Liver (tissue), 3 donors: ENCODE results near the gene TRPT1.

Experiments used
- EGR1 ChIP-seq, 2 donors: IDR thresholded peaks; 2 replicates each; pipeline ENCODE4 v1.6.1; 2016 to 2018; ENCODE audit warnings: antibody characterized with exemption in 2 of 2, low read depth in 2 of 2
- GABPA ChIP-seq, 2 donors: IDR thresholded peaks in 1 of 2; conservative IDR thresholded peaks in 1 of 2; 2 replicates each; pipeline ENCODE4 v1.6.1; 2016; ENCODE audit warnings: antibody characterized with exemption in 2 of 2, mild to moderate bottlenecking in 1 of 2, moderate library complexity in 1 of 2
- RAD21 ChIP-seq, 2 donors: IDR thresholded peaks; 2 replicates each; pipeline ENCODE4 v1.6.1; 2016; ENCODE audit warnings: antibody characterized with exemption in 2 of 2, mild to moderate bottlenecking in 2 of 2
- SP1 ChIP-seq: IDR thresholded peaks from 2 replicates; pipeline ENCODE4 v1.6.1; 2018; ENCODE audit warnings: antibody characterized with exemption, mild to moderate bottlenecking
- TAF1 ChIP-seq: conservative IDR thresholded peaks from 2 replicates; pipeline ENCODE4 v1.6.1; 2016; ENCODE audit warnings: antibody characterized with exemption, mild to moderate bottlenecking
- YY1 ChIP-seq: IDR thresholded peaks from 2 replicates; pipeline ENCODE4 v1.6.1; 2016; ENCODE audit warnings: antibody characterized with exemption, mild to moderate bottlenecking
- ZBTB33 ChIP-seq: IDR thresholded peaks from 2 replicates; pipeline ENCODE4 v1.6.1; 2016; ENCODE audit warnings: antibody characterized with exemption
- TF ChIP-seq, protein P1 (sequence below): IDR thresholded peaks from 2 replicates; pipeline ENCODE4 v1.6.1; 2016; ENCODE audit warnings: antibody characterized with exemption, mild to moderate bottlenecking
- TF ChIP-seq, protein P2 (sequence below): fragments of 150-350 bp; IDR thresholded peaks from 2 replicates; pipeline ENCODE4 v1.5.1; 2017; ENCODE audit warnings: improper control_type of control experiment, low read depth, low read length; ENCODE audit not compliant: missing input control
- TF ChIP-seq, protein P3 (sequence below): IDR thresholded peaks from 2 replicates; pipeline ENCODE4 v1.6.1; 2016; ENCODE audit warnings: antibody characterized with exemption
- donor health status: healthy.
- donor health status: healthy.

- TF ChIP-seq, protein P1, sequence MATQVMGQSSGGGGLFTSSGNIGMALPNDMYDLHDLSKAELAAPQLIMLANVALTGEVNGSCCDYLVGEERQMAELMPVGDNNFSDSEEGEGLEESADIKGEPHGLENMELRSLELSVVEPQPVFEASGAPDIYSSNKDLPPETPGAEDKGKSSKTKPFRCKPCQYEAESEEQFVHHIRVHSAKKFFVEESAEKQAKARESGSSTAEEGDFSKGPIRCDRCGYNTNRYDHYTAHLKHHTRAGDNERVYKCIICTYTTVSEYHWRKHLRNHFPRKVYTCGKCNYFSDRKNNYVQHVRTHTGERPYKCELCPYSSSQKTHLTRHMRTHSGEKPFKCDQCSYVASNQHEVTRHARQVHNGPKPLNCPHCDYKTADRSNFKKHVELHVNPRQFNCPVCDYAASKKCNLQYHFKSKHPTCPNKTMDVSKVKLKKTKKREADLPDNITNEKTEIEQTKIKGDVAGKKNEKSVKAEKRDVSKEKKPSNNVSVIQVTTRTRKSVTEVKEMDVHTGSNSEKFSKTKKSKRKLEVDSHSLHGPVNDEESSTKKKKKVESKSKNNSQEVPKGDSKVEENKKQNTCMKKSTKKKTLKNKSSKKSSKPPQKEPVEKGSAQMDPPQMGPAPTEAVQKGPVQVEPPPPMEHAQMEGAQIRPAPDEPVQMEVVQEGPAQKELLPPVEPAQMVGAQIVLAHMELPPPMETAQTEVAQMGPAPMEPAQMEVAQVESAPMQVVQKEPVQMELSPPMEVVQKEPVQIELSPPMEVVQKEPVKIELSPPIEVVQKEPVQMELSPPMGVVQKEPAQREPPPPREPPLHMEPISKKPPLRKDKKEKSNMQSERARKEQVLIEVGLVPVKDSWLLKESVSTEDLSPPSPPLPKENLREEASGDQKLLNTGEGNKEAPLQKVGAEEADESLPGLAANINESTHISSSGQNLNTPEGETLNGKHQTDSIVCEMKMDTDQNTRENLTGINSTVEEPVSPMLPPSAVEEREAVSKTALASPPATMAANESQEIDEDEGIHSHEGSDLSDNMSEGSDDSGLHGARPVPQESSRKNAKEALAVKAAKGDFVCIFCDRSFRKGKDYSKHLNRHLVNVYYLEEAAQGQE, result no peak
- TF ChIP-seq YY1 (no peak), RAD21 (IDR thresholded peaks at IDR 0.05) (no peak), EGR1 (IDR thresholded peaks at IDR 0.05; ENCODE audit: low read depth in 2 of 2) (no peak), TAF1 (no peak), ZBTB33 (no peak), SP1 (no peak), GABPA (IDR thresholded peaks at IDR 0.05 in 1 of 2, conservative IDR thresholded peaks at IDR 0.05 in 1 of 2) (no peak)
- TF ChIP-seq, protein P2, sequence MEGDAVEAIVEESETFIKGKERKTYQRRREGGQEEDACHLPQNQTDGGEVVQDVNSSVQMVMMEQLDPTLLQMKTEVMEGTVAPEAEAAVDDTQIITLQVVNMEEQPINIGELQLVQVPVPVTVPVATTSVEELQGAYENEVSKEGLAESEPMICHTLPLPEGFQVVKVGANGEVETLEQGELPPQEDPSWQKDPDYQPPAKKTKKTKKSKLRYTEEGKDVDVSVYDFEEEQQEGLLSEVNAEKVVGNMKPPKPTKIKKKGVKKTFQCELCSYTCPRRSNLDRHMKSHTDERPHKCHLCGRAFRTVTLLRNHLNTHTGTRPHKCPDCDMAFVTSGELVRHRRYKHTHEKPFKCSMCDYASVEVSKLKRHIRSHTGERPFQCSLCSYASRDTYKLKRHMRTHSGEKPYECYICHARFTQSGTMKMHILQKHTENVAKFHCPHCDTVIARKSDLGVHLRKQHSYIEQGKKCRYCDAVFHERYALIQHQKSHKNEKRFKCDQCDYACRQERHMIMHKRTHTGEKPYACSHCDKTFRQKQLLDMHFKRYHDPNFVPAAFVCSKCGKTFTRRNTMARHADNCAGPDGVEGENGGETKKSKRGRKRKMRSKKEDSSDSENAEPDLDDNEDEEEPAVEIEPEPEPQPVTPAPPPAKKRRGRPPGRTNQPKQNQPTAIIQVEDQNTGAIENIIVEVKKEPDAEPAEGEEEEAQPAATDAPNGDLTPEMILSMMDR, result no peak
- TF ChIP-seq, protein P3, sequence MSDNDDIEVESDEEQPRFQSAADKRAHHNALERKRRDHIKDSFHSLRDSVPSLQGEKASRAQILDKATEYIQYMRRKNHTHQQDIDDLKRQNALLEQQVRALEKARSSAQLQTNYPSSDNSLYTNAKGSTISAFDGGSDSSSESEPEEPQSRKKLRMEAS, result no peak
These were observed 17.0 kb downstream of the TRPT1 start for GRCh38 chr11:64208796-64209562.
